H1 (cell line): Measurements from ENCODE around the gene FXR1. TPM values are rescaled to one million over a fixed set of nuclear protein-coding genes. Genes with fewer than 3 reads are reported as not detected.

Source experiments
- CTCF ChIP-seq, 3 experiments: IDR thresholded peaks; 1 replicate in 2 of 3; 2 replicates in 1 of 3; pipeline versions ENCODE4 v1.5.1 to v1.6.1; 2011; ENCODE audit warnings: low read length in 3 of 3, mild to moderate bottlenecking in 3 of 3, inconsistent platforms in 2 of 3, low read depth in 1 of 3, moderate library complexity in 1 of 3; ENCODE audit not compliant: insufficient read depth in 1 of 3; ENCODE audit errors: control extremely low read depth in 1 of 3
- EP300 ChIP-seq, 2 experiments: IDR thresholded peaks; 1 replicate in 1 of 2; 2 replicates in 1 of 2; pipeline ENCODE4 v1.6.1; 2011 to 2012; ENCODE audit warnings: low read depth in 2 of 2, low read length in 2 of 2, mild to moderate bottlenecking in 2 of 2, borderline replicate concordance in 1 of 2, inconsistent platforms in 1 of 2, moderate library complexity in 1 of 2
- SP1 ChIP-seq: IDR thresholded peaks from 2 replicates; pipeline ENCODE4 v1.6.1; 2011; ENCODE audit warnings: low read depth, low read length
- polyA plus RNA-seq, 7 experiments: library from polyadenylated mRNA; depleted of rRNA in 3 of 7; stranded (reverse) in 5 of 7; unstranded in 2 of 7; fragments of >200 nt in 5 of 7; fragments of 200-250 nt in 2 of 7; gene quantifications; 1 replicate in 5 of 7; 2 replicates in 1 of 7; 4 replicates in 1 of 7; pipeline versions ENCODE4 v1.2.1 to v1.2.3, GENCODE V29; 2011 to 2013; ENCODE audit warnings: missing spikeins in 2 of 7, mixed read lengths in 2 of 7
- total RNA-seq: library from RNA; stranded (reverse); fragmentation: NEBNext Ultra II Directional; extraction: Animal tissue kit (Norgen Biotek cat#: 25700); gene quantifications from 2 replicates; pipeline ENCODE4 v1.2.1, GENCODE V29; 2021

The FXR1 gene
- total and polyA plus RNA-seq, 2 of the 8 experiments (the other 6 are each of a cell fraction or from before 2014, with no cell fraction given): 108 to 283 TPM

- TF ChIP-seq CTCF (IDR thresholded peaks at IDR 0.05; ENCODE audit: control extremely low read depth in 1 of 3, insufficient read depth in 1 of 3, low read depth in 1 of 3, low read length in 3 of 3) (no peak), EP300 (IDR thresholded peaks at IDR 0.05; ENCODE audit: borderline replicate concordance in 1 of 2, low read depth in 2 of 2, low read length in 2 of 2) (no peak), SP1 (no peak)
Observed at GRCh38 chr3:181009225-181009624, 96.8 kb downstream of the FXR1 start (continued).
